Ovary (tissue), 9 donors: ENCODE results near the gene CD52. TPM values are rescaled to one million over a fixed set of nuclear protein-coding genes. Genes with fewer than 3 reads are reported as not detected.
A peak's percentile ranks its signal among the peaks of the same experiment; 100 is the strongest.
"Not testable (repeated sequence)": the region's sequence is repeated elsewhere in the genome, so short reads cannot be mapped to it uniquely, and the experiment has no call there.

ENCODE experiments used
- DNase-seq, 5 donors: peaks; one replicate each; pipeline ENCODE4 v3.0.0-alpha.2; 2019 to 2020
- H3K27ac ChIP-seq, 2 donors: fragments of 200-600 bp; one replicate each; pipeline versions ENCODE4 v1.5.1 to v1.8.0; 2019 to 2022
- H3K27me3 ChIP-seq: fragments of 200-600 bp; one replicate; pipeline ENCODE4 v1.8.0; 2022
- H3K36me3 ChIP-seq: fragments of 200-600 bp; sonication (generic); one replicate; pipeline ENCODE4 v1.5.1; 2019
- H3K4me1 ChIP-seq: one replicate; pipeline ENCODE4 v1.8.1; 2013; ENCODE audit warnings: mild to moderate bottlenecking, moderate library complexity; ENCODE audit not compliant: insufficient read depth
- H3K4me3 ChIP-seq: fragments of 200-600 bp; sonication (generic); one replicate; pipeline ENCODE4 v1.5.1; 2017
- H3K9me3 ChIP-seq, 2 donors: fragments of 200-600 bp in 1 of 2; sonication (generic) in 1 of 2; one replicate each; pipeline versions ENCODE4 v1.5.1 to v1.8.1; 2013 to 2019; ENCODE audit warnings: mild to moderate bottlenecking in 1 of 2, moderate library complexity in 1 of 2
- CTCF ChIP-seq, 3 donors: fragments of 450-650 bp in 2 of 3; fragments of 200-600 bp in 1 of 3; IDR thresholded peaks; one replicate each; pipeline versions ENCODE4 v1.5.1 to v1.8.0; 2016 to 2022; ENCODE audit warnings: antibody characterized with exemption in 3 of 3, mild to moderate bottlenecking in 1 of 3
- EP300 ChIP-seq: sonication (generic); formaldehyde crosslinking; IDR thresholded peaks from one replicate; pipeline ENCODE4 v1.6.1; 2017; ENCODE audit warnings: antibody characterized with exemption
- POLR2A ChIP-seq: fragments of 450-650 bp; IDR thresholded peaks from one replicate; pipeline ENCODE4 v1.6.1; 2017; ENCODE audit warnings: antibody characterized with exemption, mild to moderate bottlenecking, moderate library complexity
- WGBS, 3 donors: extraction: QIAGEN DNeasy Blood & Tissue Kit in 1 of 3; methylation state at CpG; one replicate each; pipeline versions ENCODE4 v1.1.5 to v1.1.7; 2013 to 2017; 5-methylcytosine and 5-hydroxymethylcytosine counted together
- intact Hi-C, 4 donors: fragments of 100-400 bp; cut with DNase I; formaldehyde crosslinking; loops; one replicate each; pipeline versions ENCODE4 v1.11.0 to v1.15.1; 2022 to 2023
- polyA plus RNA-seq, 2 donors: library from polyadenylated mRNA; stranded (reverse); fragments of 200-250 nt in 1 of 2; fragments of 350-450 nt in 1 of 2; fragmentation: Illumina TruSeq in 1 of 2; extraction: RNeasy Lipid Tissue Mini Kit (QIAGEN cat#74804) in 1 of 2; gene quantifications; one replicate each; pipeline ENCODE4 v1.2.3, GENCODE V29; 2013 to 2014
- total RNA-seq, 7 donors: library from RNA; depleted of rRNA in 2 of 7; stranded (reverse); fragments of >200 nt in 2 of 7; fragmentation: NEBNext Ultra II Directional in 3 of 7; extraction: Animal tissue kit (Norgen Biotek cat#: 25700) in 3 of 7; gene quantifications; one replicate each; pipeline versions ENCODE4 v1.1.0 to v1.2.4, GENCODE V29; 2016 to 2023
- donor health status: DM: no; HTN: no; CAD: no; lungs with moderate emphysema.
- donor health status: DM: no; HTN: no; CAD: no.
- donor health status: Bipolar disorder and iron deficiency.
- donor health status: DM: yes; HTN: yes; CAD: no.
- donor health status: DM: no; HTN: no; CAD: no.
- donor health status: DM: yes; HTN: yes; CAD: no.

CD52 gene
- total and polyA plus RNA-seq, 9 donors = 1.3 to 45.5 (median 4.3) TPM; not detected in 1

DNA sequence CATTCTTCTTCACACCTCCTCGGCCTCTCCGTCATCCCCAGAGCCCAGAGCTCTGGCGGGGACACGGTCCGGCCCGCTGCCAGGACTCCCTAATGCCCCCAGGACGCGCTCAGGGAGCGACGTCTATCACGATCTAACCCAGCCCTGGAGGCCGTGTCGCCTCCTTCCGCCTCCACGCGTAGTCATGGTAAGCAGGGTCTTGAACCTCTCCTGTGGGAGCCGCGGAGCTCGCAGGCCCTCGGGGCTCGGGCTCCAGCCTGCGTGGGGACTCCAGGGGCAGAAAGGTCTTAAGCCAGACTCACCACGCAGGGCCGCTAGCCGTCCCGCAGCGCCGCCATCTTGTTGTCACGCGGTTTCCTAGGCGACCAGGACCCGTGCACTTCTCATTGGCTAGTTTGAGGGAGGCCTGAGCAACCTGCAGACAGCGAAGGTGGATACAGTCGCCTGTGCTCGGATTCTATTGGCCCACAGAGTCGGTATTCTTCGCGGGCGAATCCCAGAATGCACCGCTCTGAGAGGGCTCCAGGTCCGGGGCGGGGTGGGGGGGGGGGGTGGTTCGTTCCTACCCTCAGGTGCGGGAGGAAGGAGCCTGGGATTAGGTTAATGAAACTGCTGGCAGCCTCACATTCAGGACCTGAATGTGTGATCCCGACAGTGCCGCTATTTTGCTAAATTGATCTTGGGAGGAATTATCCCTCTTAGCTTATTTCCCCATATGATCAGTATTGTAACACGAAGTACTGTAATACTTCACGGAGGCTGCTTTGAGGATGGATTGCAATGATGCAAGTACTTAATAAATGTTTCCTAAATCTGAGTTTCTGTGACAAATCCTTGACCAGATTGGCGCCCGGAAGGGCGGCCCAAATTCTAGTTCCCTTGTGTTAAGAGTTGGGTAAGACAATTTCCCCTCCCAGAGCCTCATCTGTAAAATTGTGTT is 11.2 kb upstream of the CD52 start, which contains the start of gene UBXN11:
UBXN11 (minus strand) TSS at position 347 of the 940 bp plus-strand sequence. CDS start 3,753 bp downstream, outside the sequence.
- Histone ChIP-seq H3K4me3 (peak within 1 kb of the TSS; percentile 77), H3K27ac (no peak within 1 kb of the TSS), H3K27me3 (no peaks in the 10 kb centered on the region), H3K9me3 (no peaks in the 10 kb centered on the region), H3K36me3 (no peaks in the 10 kb centered on the region), H3K4me1 (peaks cover 5% of the 10 kb centered on the region)
- DNase-seq = peak; percentile 87 to 92 (median 91)
- TF ChIP-seq POLR2A (no peak), EP300 (no peak), CTCF (IDR thresholded peaks at IDR 0.05) (no peak)
- intact Hi-C loops = no loop called here
- WGBS, 3 donors = 2% methylated on average over 42 to 51 of the region's 51 CpGs

DNA sequence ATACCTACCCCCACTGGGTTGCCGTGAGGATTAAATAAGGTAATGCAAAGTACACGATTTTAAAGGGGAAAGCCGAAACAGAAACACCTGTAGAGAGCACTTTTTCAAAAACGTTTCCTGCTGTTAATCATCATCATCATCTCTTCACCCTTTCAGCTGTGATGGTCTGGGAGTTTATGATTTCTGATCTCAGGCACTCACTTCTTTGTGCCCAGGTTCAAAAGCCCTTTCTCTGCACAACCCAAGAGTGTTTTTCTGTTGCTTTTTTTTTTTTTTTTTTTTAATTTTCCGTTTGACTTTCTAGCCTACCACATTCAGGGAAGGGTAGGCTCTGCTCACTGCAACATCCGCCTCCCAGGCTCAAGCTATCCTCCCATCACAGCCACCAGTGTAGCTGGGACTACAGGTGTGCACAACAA is 10.4 kb upstream of the CD52 start:
- no peak for DNase-seq
- H3K36me3 ChIP-seq = no peaks in the 10 kb centered on the region
- no peaks in the 10 kb centered on the region for H3K9me3 ChIP-seq
- H3K4me1 ChIP-seq = peaks cover 5% of the 10 kb centered on the region
- intact Hi-C loops = no loop called here
- TF ChIP-seq EP300 = no peak
- no peak for TF ChIP-seq POLR2A
- TF ChIP-seq CTCF (IDR thresholded peaks at IDR 0.05) = no peak
- 42 to 52% (median 42%) methylated on average over 6 of the region's 6 CpGs for WGBS, 3 donors
- no peak overlapping the region for H3K4me3 ChIP-seq
- no peak overlapping the region for H3K27ac ChIP-seq
- no peaks in the 10 kb centered on the region for H3K27me3 ChIP-seq

GRCh38 chr1:26307966-26308899 is 9.5 kb upstream of the CD52 start:
- H3K9me3 ChIP-seq, H3K36me3 ChIP-seq, DNase-seq, H3K27me3 ChIP-seq, H3K27ac ChIP-seq, intact Hi-C loops, H3K4me1 ChIP-seq, H3K4me3 ChIP-seq: not testable (repeated sequence)
- WGBS, 3 donors = 85 to 86% (median 85%) methylated on average over 21 of the region's 21 CpGs

DNA sequence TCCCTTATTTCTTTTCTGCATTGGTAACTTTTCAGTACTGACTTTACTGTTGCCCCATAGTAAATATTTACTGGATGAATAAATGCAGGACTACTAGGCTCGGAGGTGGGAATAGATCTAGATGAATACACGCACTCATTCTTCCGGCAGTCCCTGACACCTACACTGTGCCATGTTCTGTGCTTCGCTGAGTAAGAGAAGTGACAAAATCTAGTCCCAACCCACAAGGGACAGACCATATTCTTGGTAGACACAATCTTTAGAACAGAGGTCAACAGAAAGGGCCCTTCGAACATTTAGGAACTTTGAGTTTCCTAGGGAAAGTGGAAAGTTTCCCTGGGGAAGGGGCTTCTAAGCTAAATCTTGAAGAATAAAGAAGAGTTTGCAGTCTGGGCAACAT is 3.3 kb upstream of the CD52 start:
- Histone ChIP-seq H3K36me3 (no peaks in the 10 kb centered on the region), H3K4me3 (no peak overlapping the region), H3K27ac (no peak overlapping the region), H3K9me3 (no peaks in the 10 kb centered on the region), H3K27me3 (no peaks in the 10 kb centered on the region), H3K4me1 (no peaks in the 10 kb centered on the region)
- no peak for DNase-seq
- WGBS, 3 donors = 87 to 90% (median 87%) methylated on average over 5 of the region's 5 CpGs
- intact Hi-C loops = no loop called here
- TF ChIP-seq EP300 (no peak), CTCF (IDR thresholded peaks at IDR 0.05) (no peak), POLR2A (no peak)
